Right lobe of liver (tissue), 6 donors: ENCODE measurements around the gene MKLN1. TPM values are rescaled to one million over a fixed set of nuclear protein-coding genes. Genes with fewer than 3 reads are reported as not detected.
A peak's percentile ranks its signal among the peaks of the same experiment; 100 is the strongest.

ENCODE experiments used
- ATAC-seq, 4 donors: fragments of 200-7000 bp; cut with Tn5 transposase; one replicate each; pipeline ENCODE4 v1.9.1; 2020; ENCODE audit warnings: mild to moderate bottlenecking in 4 of 4, moderate library complexity in 4 of 4
- DNase-seq, 3 donors: peaks; one replicate each; pipeline ENCODE4 v3.0.0-alpha.2; 2020
- H3K27ac ChIP-seq, 3 donors: fragments of 200-600 bp; one replicate each; pipeline ENCODE4 v1.8.0; 2022
- H3K27me3 ChIP-seq, 2 donors: fragments of 200-600 bp; one replicate each; pipeline ENCODE4 v1.8.0; 2022
- H3K36me3 ChIP-seq, 4 donors: fragments of 200-600 bp; sonication (generic) in 1 of 4; one replicate each; pipeline versions ENCODE4 v1.5.1 to v1.8.0; 2017 to 2022; ENCODE audit warnings: control low read depth in 1 of 4
- H3K4me1 ChIP-seq, 4 donors: fragments of 200-600 bp; sonication (generic) in 1 of 4; one replicate each; pipeline versions ENCODE4 v1.5.1 to v1.8.0; 2017 to 2022; ENCODE audit warnings: control low read depth in 1 of 4
- H3K4me3 ChIP-seq, 3 donors: fragments of 200-600 bp; one replicate each; pipeline ENCODE4 v1.8.0; 2022
- H3K9me3 ChIP-seq, 4 donors: fragments of 200-600 bp; sonication (generic) in 1 of 4; one replicate each; pipeline versions ENCODE4 v1.5.1 to v1.8.0; 2017 to 2022; ENCODE audit warnings: control low read depth in 1 of 4
- CTCF ChIP-seq, 4 donors: fragments of 200-600 bp in 3 of 4; fragments of 450-650 bp in 1 of 4; IDR thresholded peaks; one replicate each; pipeline versions ENCODE4 v1.5.1 to v1.8.0; 2016 to 2022; ENCODE audit warnings: antibody characterized with exemption in 4 of 4, mild to moderate bottlenecking in 2 of 4
- POLR2A ChIP-seq: fragments of 450-650 bp; IDR thresholded peaks from one replicate; pipeline ENCODE4 v1.6.1; 2017; ENCODE audit warnings: antibody characterized with exemption, mild to moderate bottlenecking
- WGBS: methylation state at CpG from one replicate; pipeline ENCODE4 v1.1.6; 2018; ENCODE audit warnings: low coverage, low lambda C conversion rate; ENCODE audit not compliant: insufficient coverage; ENCODE audit errors: missing lambda C conversion rate; 5-methylcytosine and 5-hydroxymethylcytosine counted together
- intact Hi-C, 2 donors: fragments of 100-400 bp; cut with DNase I; formaldehyde crosslinking; loops; one replicate each; pipeline versions ENCODE4 v1.11.2 to v1.14.1; 2022
- total RNA-seq, 6 experiments: library from RNA; depleted of rRNA in 2 of 6; stranded (reverse); fragments of >200 nt in 2 of 6; fragmentation: NEBNext Ultra II Directional in 3 of 6; extraction: Animal tissue kit (Norgen Biotek cat#: 25700) in 3 of 6; gene quantifications; one replicate each; pipeline versions ENCODE4 v1.1.0 to v1.2.4, GENCODE V29; 2016 to 2023
- donor health status: DM: no; HTN: yes; CAD: no.
- donor health status: DM: no; HTN: no; CAD: no.
- donor health status: DM: no; HTN: no; CAD: no.
- donor health status: DM: no; HTN: yes; CAD: no.
- donor health status: DM: no; HTN: yes; CAD: no.

The MKLN1 gene
- total RNA-seq, 6 experiments from 2014 or later, result 24.0 to 39.6 (median 35.1) TPM

- H3K27ac ChIP-seq, result peak overlapping the region; percentile 98 to 99 (median 98)
- no peaks in the 10 kb centered on the region for H3K9me3 ChIP-seq
- intact Hi-C loops, result no loop called here
- TF ChIP-seq POLR2A (no peak), CTCF (IDR thresholded peaks at IDR 0.05) (no peak)
- H3K4me3 ChIP-seq, result peak overlapping the region; percentile 75 to 96 (median 94)
- WGBS, result 2% methylated on average over 9 of the region's 14 CpGs
- ATAC-seq (peak; percentile 7 to 43 (median 19)), DNase-seq (no peak)
- H3K27me3 ChIP-seq, result no peaks in the 10 kb centered on the region
- H3K4me1 ChIP-seq, result peaks cover 0 to 46% (median 14%) of the 10 kb centered on the region in 4 donors
- H3K36me3 ChIP-seq, result no peaks in the 10 kb centered on the region
Observed at GRCh38 chr7:131327049-131327625, 539 bp upstream of the MKLN1 start.

- Histone ChIP-seq H3K4me1 (peaks cover 0 to 53% (median 17%) of the 10 kb centered on the region in 4 donors), H3K27ac (peak overlapping the region; percentile 98 to 99 (median 98)), H3K9me3 (no peaks in the 10 kb centered on the region), H3K4me3 (peak overlapping the region; percentile 75 to 96 (median 94)), H3K27me3 (no peaks in the 10 kb centered on the region), H3K36me3 (no peaks in the 10 kb centered on the region)
- TF ChIP-seq CTCF (IDR thresholded peaks at IDR 0.05), result no peak
- TF ChIP-seq POLR2A, result no peak
- WGBS, result 2% methylated on average over 19 of the region's 20 CpGs
- peak in 3 of 4 donors; percentile 1 to 38 (median 9) for ATAC-seq
- DNase-seq, result no peak
- intact Hi-C loops, result no loop called here
Observed at GRCh38 chr7:131328377-131329175, 900 bp downstream of the MKLN1 start.

- Histone ChIP-seq H3K4me1 (peaks cover 0 to 57% (median 17%) of the 10 kb centered on the region in 4 donors), H3K27me3 (no peaks in the 10 kb centered on the region), H3K9me3 (no peaks in the 10 kb centered on the region), H3K36me3 (no peaks in the 10 kb centered on the region), H3K27ac (peak overlapping the region in 2 of 3 donors; percentile 98 to 99), H3K4me3 (peak overlapping the region; percentile 75 to 96 (median 94))
- intact Hi-C loops, result no loop called here
- DNase-seq, result peak; percentile 53 to 89 (median 73)
- peak; percentile 62 to 81 (median 72) for ATAC-seq
- WGBS, result 44% methylated on average over 1 of the region's 1 CpG
- TF ChIP-seq CTCF (IDR thresholded peaks at IDR 0.05), result no peak
- TF ChIP-seq POLR2A, result peak; percentile 42
Observed at GRCh38 chr7:131329176-131329570, 1.5 kb downstream of the MKLN1 start.

GRCh38 chr7:131330299-131330698 is 2.6 kb downstream of the MKLN1 start:
- Histone ChIP-seq H3K27me3 (no peaks in the 10 kb centered on the region), H3K36me3 (no peaks in the 10 kb centered on the region), H3K4me3 (no peak overlapping the region), H3K9me3 (no peaks in the 10 kb centered on the region), H3K27ac (peak overlapping the region in 1 of 3 donors; percentile 99), H3K4me1 (peaks cover 0 to 59% (median 17%) of the 10 kb centered on the region in 4 donors)
- DNase-seq (no peak), ATAC-seq (no peak)
- intact Hi-C loops, result no loop called here
- 45% methylated on average over 4 of the region's 4 CpGs for WGBS
- TF ChIP-seq CTCF (IDR thresholded peaks at IDR 0.05) (no peak), POLR2A (no peak)
